Stimulated activated CD8-positive, alpha-beta memory T cell treated with anti-CD3 and anti-CD28 coated beads, Interleukin-7, amount 100 ng/mL, for 1 hour (primary cell): ENCODE results near the gene AMH.

Experiments
- DNase-seq, 2 donors: peaks; one replicate each; pipeline ENCODE4 v3.0.0-alpha.2; 2020; ENCODE audit warnings: low read depth in 2 of 2

AMH gene

DNA sequence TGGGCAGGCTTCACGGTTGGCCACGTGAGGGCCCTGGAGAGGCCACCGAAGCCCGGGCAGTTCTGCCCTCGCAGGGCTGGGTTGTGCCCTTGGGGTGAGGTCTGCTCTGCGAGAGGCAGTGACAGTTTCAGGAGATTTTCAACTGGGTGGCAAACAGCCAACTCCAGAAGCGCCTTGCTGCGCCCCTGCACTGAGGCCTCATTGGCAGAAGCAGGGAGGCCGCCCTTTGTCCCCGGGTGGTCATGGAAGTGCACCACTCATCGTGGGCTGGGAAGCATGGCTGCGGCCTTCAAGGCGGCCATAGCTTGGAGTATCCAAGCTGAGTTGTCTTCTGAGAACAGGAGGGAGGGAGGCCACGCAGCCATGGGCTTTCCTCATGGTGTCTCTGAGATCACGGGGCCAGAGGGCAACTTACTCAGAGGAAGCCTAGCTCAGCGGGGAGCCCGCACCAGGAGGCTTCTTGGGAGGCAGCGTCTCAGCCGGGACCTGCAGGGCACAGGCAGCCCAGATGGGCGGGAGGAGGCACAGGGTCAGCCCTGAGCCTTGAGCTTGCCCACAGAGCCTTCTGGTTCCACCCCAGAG, 27.8 kb upstream of the AMH start:
- no peak for DNase-seq

- no peak for DNase-seq
Measured at GRCh38 chr19:2221918-2222317, 27.2 kb upstream of the AMH start.

DNA sequence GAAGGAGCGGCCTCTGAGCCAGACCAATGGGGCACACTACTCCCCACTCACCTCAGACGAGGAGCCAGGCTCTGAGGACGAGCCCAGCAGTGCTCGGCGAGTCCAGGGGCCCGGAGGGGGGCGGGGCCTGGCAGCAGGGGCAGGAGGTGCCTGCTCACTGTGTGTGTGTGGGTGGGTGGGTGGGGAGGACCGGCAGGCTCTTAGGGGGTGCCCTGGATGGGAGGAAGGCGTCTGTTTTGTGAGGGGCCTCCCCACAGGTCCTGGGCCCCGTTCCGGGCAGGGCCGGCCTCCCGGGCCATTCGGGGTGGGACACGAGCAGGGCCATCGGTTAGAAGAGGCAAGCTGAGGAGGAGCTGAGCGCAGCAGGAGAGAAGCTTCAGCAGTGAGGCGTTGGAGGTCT, 25.7 kb upstream of the AMH start:
- DNase-seq = no peak

- no peak for DNase-seq
Measured at GRCh38 chr19:2223959-2224358, 25.2 kb upstream of the AMH start.

DNA sequence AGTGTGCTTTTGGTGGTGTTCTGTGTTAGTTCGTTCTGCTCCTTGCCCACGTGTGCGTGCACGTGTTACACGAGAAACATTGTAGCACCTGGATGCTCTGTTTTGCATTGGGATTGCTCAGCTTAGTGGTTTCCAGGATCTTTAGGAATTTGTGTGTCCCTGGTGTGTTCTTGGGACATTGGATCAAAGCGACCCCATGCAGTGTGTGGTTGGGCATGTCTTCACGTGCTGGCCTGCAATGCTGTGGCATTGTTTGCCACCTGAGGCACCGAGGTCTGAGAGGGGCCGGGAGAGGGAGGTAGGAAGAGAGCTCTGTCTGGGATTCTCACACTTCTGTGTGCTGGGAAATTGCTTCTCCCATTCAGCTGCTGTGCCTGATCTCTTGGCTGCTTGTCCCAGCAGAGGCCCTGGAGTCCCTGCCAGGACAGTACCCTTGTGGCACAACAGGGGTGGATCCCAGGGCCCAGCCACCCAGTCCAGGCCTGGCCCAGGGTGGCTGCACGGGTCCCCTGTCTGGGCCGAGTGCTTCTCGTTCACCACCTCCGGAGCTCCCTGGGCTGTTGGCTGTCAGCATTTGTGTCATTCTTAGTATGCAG, 24.3 kb upstream of the AMH start:
- no peak for DNase-seq

DNA sequence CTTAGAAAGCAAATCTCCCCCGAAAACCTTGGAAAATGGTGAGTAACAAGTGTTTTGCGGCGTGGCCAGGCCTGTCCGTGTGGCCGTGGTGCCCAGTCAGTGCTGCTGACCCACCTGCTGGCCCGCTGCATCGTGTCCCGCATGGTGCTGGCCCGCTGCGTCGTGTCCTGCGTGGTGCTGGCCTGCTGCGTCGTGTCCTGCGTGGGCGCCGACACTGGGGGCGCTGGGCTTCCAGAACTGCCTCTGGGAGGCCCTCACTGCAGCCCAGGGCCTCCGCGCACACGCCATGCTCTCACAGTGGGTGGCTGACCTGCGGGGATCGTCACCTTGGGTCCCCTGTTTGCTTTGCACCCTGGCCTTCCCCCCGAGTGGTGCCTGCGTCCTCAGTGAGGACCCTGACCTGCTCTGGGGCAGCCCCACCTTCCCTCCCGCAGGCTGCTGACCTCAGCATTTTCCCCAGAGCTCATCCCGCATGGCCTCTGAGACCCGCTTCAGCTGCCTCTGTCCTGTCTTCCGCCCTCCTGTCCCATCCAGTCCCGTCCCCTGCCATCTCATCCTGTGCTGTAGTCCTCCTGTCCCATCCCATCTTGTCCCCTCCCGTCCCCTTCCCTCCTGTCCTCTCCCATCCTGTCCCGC, 23.6 kb upstream of the AMH start:
- no peak for DNase-seq

- no peak for DNase-seq
Measured at GRCh38 chr19:2226051-2226839, 22.9 kb upstream of the AMH start.

GRCh38 chr19:2226840-2227360, 22.2 kb upstream of the AMH start:
- no peak for DNase-seq

DNA sequence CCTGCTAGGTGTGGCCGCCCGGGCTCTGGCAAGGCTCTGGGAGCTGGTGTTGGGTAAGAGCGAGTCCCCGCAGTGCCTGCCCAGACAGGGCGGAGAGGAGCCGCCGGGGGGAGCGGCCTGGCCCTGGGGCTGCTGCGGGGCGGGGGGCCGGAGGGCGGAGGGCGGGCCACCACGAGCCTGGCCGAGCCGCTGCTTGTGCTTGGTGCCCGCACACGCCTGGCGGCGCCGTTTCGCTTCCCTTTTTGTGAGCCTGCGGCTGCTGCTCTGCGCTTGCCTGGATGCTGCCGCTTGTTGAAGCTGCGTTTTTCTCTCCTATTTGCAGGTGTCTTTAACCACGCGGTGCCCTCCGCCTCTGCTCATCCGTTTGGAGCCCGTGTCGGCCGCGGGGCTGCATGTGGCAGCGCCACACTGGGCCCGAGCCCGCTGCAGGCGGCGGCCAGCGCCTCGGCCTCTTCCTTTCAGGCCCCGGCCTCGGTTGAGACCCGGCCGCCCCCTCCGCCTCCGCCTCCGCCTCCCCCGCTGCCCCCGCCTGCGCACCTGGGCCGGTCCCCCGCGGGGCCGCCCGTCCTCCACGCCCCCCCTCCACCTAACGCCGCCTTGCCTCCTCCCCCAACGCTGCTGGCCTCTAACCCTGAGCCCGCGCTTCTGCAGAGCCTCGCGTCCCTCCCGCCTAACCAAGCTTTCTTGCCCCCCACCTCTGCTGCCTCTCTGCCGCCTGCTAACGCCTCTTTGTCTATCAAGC, 21.5 kb upstream of the AMH start:
- DNase-seq = no peak

- no peak for DNase-seq
Measured at GRCh38 chr19:2228157-2229030, 20.7 kb upstream of the AMH start.

DNA sequence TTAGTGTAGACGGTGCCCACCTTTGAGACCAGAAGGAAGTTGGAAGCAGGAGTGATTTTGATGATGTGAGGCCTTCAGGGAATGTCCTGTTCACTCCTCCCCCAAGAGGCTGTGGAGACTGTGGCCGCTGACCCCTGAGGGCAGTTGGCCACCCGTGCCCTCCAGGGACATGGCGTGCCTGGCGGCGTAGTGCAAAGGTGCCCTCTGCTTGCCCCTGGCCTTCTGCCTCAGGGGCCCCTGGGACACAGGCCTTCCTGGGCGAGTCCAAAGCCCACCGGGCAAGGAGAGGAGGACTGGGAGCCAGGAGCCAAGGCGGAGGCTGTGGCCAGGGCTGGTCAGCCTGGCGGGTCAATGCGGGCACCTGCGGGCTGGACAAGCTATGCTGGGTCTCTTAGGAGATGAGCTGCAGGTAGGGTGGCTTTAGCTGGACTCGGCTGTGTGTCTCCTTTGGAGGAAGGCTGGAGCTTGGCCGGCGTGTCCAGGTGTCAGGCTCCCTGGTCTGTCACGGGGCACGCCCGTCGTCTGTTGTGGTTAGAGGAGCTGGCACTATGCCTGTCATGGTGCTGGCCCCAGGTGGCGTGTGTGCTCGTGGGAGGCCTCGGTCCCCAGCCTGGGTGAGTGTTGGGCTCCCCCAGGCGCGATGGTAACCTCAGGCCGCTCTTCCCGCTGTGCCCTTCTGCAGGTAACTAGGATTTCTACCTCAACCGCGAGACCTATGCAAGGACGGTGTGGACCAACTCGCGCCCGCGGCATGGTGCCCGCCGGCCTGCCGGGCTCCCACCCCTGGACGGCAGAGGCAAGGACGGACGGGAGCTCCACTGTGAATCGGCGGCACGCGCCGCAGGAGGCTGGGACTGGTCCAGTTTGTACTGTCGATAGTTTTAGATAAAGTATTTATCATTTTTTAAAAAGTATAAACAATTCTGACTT, 19.8 kb upstream of the AMH start:
- no peak for DNase-seq

- DNase-seq = no peak
Measured at GRCh38 chr19:2230033-2230531, 19.0 kb upstream of the AMH start.

- DNase-seq = no peak
Measured at GRCh38 chr19:2230807-2231533, 18.2 kb upstream of the AMH start.

DNA sequence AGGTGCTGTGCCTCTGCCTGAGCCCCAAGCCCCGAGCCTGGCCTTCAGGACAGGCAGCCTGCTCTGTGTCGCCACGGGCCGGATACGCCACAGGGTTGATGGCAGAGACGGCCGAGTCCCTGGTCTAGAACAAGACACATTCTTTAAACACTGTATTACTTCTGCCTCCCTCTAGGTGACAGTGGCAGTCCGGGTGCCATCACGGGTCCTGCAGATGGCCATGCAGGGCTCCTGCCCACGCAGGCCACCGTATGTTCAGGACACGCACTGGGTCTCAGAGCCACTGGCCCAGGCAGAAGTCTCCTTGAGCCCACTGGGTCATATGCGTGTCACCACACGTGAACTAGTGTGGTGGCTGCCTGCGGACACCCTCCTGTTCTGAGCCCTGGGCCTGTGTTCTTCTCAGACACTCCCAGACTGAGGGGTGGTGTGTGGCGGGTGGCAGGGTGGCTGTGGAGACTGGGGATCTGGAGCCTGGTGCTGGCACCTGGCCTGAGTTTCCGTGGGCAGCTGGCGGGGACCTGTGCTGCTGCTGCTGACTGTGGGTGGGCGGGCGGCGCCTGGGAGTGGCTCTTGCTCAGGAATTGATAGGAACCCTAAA, 17.4 kb upstream of the AMH start:
- no peak for DNase-seq

- DNase-seq = no peak
Measured at GRCh38 chr19:2232286-2233151, 16.6 kb upstream of the AMH start.

- no peak for DNase-seq
Measured at GRCh38 chr19:2233601-2234280, 15.4 kb upstream of the AMH start.

DNA sequence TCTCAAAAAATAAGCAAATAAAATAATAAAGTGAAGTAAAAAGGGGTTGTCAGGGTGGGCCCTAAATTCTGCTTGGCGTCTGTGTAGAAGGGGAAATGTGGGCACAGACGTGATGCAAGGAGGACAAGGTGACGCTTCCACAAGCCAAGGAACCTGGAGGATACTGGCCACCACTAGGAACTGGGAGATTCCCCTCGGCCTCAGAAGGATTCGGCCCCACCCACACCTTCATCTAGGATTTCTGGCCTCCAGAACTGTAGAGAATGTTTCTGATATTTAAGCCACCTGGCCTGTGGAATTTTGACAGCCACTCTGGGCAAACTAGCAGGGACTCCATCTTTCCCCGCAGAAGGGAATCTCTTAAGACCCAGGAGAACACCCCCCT, 14.1 kb upstream of the AMH start:
- no peak for DNase-seq
